Panc1 (cell line): ENCODE data around the gene OLFM3.

Source experiments
- POLR2AphosphoS5 ChIP-seq: IDR thresholded peaks from 2 replicates; pipeline ENCODE4 v1.6.1; 2012; ENCODE audit warnings: mild to moderate bottlenecking, low read depth, low read length, moderate library complexity
- TF ChIP-seq, protein P1 (sequence below): fragments of 450-650 bp; IDR thresholded peaks from 2 replicates; pipeline ENCODE4 v1.5.1; 2017; ENCODE audit warnings: mild to moderate bottlenecking

- TF ChIP-seq, protein P1, sequence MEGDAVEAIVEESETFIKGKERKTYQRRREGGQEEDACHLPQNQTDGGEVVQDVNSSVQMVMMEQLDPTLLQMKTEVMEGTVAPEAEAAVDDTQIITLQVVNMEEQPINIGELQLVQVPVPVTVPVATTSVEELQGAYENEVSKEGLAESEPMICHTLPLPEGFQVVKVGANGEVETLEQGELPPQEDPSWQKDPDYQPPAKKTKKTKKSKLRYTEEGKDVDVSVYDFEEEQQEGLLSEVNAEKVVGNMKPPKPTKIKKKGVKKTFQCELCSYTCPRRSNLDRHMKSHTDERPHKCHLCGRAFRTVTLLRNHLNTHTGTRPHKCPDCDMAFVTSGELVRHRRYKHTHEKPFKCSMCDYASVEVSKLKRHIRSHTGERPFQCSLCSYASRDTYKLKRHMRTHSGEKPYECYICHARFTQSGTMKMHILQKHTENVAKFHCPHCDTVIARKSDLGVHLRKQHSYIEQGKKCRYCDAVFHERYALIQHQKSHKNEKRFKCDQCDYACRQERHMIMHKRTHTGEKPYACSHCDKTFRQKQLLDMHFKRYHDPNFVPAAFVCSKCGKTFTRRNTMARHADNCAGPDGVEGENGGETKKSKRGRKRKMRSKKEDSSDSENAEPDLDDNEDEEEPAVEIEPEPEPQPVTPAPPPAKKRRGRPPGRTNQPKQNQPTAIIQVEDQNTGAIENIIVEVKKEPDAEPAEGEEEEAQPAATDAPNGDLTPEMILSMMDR, result no peak
- no peak for TF ChIP-seq POLR2AphosphoS5
Measured at GRCh38 chr1:101960142-101960541, 36.6 kb downstream of the OLFM3 start.
